C4-2B (cell line): ENCODE results near the gene NWD2.
A peak's percentile ranks its signal among the peaks of the same experiment; 100 is the strongest.

ENCODE experiments used
- H3K27ac ChIP-seq: fragments of 450-650 bp; 2 replicates; pipeline ENCODE4 v1.5.1; 2017
- ZFX ChIP-seq: fragments of 450-650 bp; IDR thresholded peaks from 2 replicates; pipeline ENCODE4 v1.6.1; 2017
- TF ChIP-seq, protein P1 (sequence below): fragments of 450-650 bp; conservative IDR thresholded peaks from 2 replicates; pipeline ENCODE4 v1.5.1; 2017; ENCODE audit warnings: mild to moderate bottlenecking

NWD2 gene

DNA sequence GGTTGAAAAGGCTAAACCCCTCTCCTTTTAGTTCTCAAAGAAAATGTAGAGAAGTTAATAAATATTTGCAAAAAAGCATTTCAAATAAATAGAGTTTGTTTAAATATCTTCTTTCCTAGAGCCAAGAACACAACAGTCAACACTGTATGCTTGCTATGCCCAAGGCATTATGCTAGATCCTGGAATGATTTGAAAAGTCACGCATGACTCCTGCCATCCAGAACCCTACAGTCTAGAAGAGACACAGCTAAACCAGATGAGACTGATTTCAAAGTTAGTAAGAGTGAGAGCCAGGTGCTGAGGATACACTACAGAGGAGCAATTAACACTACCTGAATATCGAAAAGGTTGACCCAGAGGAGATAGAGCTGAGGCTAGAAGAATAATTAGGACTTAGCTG is 205.8 kb downstream of the NWD2 start:
- TF ChIP-seq, protein P1, sequence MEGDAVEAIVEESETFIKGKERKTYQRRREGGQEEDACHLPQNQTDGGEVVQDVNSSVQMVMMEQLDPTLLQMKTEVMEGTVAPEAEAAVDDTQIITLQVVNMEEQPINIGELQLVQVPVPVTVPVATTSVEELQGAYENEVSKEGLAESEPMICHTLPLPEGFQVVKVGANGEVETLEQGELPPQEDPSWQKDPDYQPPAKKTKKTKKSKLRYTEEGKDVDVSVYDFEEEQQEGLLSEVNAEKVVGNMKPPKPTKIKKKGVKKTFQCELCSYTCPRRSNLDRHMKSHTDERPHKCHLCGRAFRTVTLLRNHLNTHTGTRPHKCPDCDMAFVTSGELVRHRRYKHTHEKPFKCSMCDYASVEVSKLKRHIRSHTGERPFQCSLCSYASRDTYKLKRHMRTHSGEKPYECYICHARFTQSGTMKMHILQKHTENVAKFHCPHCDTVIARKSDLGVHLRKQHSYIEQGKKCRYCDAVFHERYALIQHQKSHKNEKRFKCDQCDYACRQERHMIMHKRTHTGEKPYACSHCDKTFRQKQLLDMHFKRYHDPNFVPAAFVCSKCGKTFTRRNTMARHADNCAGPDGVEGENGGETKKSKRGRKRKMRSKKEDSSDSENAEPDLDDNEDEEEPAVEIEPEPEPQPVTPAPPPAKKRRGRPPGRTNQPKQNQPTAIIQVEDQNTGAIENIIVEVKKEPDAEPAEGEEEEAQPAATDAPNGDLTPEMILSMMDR = no peak
- no peak for TF ChIP-seq ZFX
- no peak overlapping the region for H3K27ac ChIP-seq

DNA sequence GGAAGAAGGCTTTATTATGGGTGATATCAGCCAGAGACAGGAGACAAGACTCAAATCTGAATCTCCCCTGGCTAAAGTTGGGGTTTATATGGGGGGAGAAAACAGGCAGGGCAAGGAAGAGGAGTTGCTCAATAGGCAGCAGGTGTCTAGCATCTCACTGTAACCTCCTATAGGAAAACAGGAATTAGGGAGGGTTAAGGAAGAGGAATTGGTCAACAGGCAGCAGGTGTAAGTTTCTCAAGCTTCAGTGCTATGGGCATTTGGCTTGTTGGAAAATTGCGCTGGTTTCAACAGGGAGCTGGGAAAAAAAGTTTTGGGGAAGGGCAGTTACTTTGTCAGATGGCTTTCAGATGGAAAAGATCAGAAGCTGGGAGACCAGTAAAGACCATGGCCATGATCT is 206.4 kb downstream of the NWD2 start:
- H3K27ac ChIP-seq = no peak overlapping the region
- no peak for TF ChIP-seq ZFX
- TF ChIP-seq, protein P1 = no peak

DNA sequence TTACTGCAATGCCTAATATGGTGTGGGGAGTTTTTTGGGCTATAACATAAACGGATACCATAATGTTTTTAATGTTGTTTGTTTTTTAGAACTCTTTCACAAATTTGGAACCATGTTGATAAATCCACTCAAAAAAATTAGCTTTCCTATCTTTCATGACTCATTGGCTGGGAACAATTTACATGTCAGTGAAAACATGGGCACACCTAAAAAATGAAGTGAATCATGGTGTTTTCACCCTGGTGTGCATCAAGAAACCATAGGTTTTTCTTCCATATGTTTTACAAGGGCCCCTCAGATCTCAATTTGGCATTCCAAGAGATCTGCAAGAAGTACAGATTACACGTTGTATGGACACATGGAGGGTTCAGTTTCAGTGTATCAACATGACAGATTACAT is 207.1 kb downstream of the NWD2 start:
- TF ChIP-seq, protein P1 = no peak
- TF ChIP-seq ZFX = no peak

DNA sequence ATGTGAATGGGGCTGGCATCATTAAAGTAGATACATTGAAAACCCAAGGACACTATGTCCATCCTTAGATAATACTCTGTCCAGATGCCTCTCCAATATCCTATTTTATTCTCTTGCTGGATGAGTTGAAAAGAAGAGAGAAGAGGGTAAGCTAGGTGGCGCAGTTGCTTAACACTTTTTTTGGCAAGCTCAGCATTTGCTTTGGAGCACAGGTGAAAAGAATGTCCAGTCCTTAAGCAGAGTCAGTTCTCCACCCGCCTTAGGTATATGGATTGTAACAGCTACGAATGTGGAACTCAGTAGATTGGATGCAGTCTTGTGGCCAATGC is 208.4 kb downstream of the NWD2 start:
- H3K27ac ChIP-seq = no peak overlapping the region
- TF ChIP-seq ZFX = no peak
- TF ChIP-seq, protein P1 = peak; percentile 77

More for the DNA sequence above, 207.1 kb downstream of the NWD2 start:
- H3K27ac ChIP-seq = no peak overlapping the region

DNA sequence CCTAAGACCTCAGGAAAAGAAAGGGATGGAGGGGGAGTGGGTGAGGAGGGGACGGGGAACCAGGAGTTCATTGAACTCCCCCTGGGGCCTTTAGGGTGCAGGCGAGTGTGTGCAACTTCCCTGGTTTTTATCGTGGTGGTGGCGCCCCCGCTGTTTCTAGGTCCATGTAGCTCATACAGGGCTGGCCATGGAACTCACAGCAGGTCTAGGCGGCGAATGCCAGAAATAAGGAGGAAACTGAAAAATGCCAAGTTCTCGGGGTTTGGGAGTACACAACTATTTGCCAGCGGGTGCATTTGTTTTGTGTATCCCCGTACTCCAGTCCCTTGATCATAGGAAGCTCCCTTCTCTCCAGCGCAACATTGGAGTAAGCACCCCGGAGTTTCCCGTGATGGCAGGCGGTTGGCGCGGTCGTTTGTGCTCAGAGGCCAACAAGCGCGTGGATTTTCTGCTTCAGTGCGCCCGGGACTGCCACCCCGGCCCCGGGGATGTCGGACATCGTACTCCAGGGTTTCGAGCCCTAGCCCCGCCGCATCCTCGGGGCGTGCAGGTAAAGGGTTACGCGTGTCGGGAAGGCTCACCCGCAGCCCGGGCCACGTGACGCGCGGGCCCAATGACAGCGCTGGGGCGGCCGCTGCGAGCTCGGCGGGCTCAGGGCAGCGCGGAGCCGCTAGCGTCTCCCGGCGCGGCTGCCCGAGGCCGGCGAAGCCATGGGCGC is 208.9 kb downstream of the NWD2 start:
- peak overlapping the region; percentile 22; the same call in 1 of the 2 replicates for H3K27ac ChIP-seq
- no peak for TF ChIP-seq ZFX
- TF ChIP-seq, protein P1 = peak; percentile 53

DNA sequence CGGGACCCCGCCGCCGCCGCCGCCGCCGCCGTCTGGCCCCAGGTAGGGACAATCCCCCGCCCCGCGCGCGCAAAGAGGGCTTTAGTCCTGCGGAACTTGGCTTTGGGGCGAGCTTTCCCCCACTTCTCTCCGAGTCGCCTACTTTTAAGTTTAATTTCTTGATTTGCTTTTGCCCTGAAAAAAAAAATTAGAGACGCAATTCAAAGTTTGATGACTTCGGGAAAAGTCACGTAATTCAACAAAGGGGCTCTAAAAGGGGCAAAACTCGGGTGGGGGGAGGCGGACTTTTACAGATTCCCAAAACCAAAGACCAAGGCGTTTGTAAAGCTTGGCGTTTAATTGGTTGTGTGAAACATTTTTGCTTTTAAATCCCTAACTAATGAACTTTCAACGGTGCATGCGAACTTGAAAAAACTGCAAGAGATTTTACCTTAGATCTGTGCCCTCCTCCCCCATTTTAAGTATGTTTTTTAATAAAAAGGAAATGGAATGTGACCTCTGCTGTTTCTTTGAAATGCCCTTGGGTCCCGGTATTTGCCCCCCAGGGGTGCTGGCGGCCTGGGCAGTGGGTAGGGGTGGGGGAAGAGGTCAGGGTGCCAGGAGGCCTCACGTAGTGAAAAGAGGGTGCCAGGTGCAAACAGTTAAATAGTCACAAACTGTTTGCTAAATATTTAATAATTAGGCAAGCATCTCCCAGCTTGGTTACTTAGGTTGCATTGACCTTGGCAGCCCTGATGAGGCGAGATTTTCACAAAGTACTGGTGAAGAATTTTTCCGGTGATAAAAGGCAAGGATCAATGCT is 209.7 kb downstream of the NWD2 start:
- peak overlapping the region; percentile 22; the same call in 1 of the 2 replicates for H3K27ac ChIP-seq
- TF ChIP-seq, protein P1 = no peak
- no peak for TF ChIP-seq ZFX
